Stimulated activated CD4-positive, alpha-beta T cell treated with anti-CD3 and anti-CD28 coated beads, Interleukin-12 subunit alpha, Interleukin-12 subunit beta, amount 100 ng/mL, for 4 hours (primary cell): ENCODE results near the gene CLPTM1L.
A peak's percentile ranks its signal among the peaks of the same experiment; 100 is the strongest.

Experiments used
- DNase-seq: peaks from one replicate; pipeline ENCODE4 v3.0.0-alpha.2; 2020

Gene CLPTM1L

DNA sequence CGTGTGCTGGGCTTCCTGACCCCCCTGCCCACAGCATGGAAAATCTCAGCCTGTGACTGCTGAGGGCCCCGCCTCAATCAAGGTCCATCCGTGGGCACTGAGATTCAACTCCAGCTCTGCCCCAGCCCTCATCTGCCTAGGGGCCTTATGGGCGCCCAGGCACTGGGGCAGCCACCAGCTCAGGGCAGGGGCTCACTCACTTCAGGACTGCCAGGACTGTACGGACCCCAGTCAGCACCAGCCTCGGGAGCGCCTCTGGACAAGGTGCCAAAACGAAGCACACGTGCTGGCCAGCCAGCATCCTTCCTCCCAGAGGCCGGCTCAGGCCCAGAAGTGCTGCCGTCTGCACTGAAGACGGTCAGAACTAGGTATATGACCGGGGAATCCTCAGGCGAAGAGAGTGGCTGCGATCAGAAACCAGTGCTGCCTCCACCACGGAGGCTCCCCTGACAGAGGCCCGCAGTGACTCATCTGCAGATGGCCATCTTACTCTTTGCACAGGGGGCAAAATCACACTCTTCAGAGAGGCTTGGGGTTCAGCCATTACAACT lies 19.6 kb downstream of the CLPTM1L start:
- no peak for DNase-seq

- DNase-seq = no peak
These were observed 20.1 kb downstream of the CLPTM1L start for GRCh38 chr5:1324719-1325190.

DNA sequence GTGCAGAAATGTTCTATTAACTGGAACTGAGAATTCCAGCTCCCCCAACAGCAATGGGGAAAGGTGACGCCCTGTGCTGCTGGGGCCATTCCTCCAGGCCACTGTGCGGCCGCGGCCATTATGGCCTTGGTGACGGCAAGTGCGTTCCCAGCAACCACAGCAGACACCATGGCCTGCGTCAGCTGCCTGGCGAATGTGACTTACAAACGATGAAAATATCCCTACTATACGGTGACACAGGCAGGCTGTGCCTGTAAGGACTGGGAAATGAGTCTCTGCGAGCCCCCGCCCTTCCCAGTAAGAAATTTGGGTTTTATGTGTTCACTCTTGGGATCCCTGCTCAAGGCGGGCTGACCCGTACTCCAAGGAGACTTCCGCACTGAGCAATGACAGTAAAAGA lies 20.6 kb downstream of the CLPTM1L start:
- DNase-seq = no peak

GRCh38 chr5:1323803-1324173 lies 21.1 kb downstream of the CLPTM1L start:
- no peak for DNase-seq

GRCh38 chr5:1322955-1323802 lies 21.7 kb downstream of the CLPTM1L start:
- DNase-seq = no peak

DNA sequence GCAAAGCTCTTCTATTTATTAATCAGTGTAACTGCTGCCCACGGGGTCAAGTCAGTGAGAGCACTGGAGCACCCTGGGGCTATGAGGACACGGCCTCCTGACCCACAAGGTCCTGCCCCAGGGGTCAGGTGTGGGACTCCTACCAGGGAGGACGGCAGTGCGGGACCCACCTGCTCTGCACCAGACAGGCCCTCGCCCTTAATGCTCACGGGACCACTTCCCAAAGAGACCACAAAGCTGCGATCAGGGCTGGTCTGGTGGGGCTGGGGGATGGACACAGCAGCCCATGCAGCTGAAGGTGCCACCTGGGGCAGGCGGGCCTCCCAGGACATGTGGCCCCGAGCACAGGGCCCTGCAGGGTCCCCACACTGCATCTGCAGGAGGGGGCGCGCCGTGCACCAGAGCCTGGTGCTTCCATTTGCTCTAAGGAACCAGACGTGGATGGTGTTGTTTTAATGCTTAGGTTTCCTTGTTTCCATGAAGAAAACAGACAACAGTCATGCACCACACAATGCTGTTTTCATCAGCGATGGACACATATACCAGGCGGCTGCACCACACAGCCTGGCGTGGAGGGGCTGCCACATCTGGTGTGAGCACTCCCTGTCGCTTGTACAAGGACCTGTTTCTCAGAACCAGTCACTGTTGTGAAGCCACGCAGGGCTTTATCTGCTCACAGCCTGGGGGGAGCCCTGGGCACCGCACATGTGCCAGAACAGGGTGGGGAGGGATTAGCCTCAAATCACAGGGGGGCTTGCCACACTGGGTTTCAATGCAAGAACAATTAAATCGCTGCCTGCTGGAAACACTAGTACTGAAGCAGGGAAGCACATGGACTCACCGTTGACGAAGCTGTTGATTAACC lies 22.6 kb downstream of the CLPTM1L start:
- DNase-seq = no peak

- DNase-seq = no peak
These were observed 23.3 kb downstream of the CLPTM1L start for GRCh38 chr5:1321576-1321975.

- DNase-seq = no peak
These were observed 24.2 kb downstream of the CLPTM1L start for GRCh38 chr5:1320436-1321344.

DNA sequence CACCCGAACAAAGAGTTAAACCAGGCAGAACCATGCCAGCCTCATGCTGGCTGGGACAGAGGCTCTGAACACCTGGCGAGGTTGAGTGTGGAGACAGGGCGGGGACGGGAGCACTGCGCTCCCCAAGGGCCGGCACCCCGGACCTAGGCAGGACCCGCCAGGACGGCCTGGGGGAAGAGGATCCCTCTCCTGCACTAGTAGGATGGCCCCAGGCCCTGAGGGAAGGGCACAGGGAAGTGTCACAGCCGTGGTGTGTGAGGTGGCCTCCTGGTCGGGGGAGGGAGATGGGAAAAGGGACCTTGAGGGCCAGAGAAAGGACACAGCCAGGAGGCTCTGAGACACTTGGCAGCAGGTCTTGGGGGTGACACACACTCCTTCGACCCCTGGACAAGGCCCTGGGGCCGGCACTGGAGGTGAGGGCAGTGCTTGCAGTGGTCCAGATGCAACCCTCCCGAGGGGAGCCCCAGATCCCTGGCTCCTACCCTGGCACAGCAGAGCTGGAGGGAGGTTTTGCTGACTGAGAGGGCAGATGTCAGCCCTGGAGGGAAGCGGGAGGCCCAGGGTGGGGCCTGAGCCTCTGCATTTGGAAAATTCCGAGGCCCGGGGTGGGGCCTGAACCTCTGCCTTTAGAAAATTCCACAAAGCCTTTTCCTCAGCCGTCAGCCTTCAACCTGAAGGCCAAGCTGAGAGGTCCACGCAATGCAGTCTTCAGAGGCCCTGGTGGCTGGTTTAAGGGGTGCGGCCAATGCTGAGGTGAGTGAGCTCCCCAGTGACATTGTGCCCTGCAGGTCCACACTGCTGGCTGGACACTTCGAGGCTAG lies 25.3 kb downstream of the CLPTM1L start:
- DNase-seq = no peak

- no peak for DNase-seq
These were observed 26.1 kb downstream of the CLPTM1L start for GRCh38 chr5:1318659-1319251.

GRCh38 chr5:1317921-1318565 lies 26.9 kb downstream of the CLPTM1L start:
- DNase-seq = no peak

- DNase-seq = no peak
These were observed 28.1 kb downstream of the CLPTM1L start for GRCh38 chr5:1316588-1317340.

DNA sequence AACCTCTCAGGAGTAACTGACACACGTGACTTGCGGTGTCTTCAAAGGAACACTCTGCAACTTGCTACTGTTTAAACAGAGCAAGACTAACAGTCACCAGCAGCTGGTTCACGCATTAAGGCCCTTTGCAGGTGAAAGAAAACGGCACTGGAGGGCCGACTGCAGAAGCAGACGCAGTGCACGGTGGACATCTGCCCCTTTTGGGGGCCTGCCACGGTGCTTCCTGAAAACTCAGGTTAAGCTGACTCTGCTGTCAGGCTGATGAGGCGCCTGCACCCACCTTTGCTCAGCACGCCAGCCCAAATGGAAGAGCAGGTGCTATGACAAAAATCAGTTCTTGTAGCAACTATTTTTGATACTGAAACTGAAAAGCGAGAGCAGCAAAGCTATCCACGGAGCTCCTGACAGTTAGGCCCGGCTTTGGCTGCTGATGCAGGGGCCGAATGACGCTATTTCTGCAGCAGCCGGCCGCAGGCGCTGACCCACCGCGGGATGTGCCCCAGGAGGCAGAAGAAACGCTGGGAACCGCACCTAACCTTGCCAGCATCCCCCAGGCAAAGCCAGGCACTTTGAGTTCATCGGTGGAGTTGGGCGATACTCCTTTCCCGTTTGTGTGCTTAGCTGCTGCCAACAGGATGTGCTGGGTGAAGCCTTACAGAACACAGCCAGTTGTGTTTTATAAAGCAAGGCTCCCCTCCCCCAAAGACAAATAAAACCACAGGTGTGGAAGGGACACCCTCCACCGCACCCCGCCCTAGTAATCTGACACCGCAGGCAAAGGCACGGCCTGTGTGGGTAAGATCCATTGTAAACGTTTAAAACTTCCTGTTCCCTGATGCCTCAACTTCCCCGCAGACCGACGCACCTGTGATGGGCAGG lies 29.0 kb downstream of the CLPTM1L start:
- DNase-seq = peak; percentile 24

DNA sequence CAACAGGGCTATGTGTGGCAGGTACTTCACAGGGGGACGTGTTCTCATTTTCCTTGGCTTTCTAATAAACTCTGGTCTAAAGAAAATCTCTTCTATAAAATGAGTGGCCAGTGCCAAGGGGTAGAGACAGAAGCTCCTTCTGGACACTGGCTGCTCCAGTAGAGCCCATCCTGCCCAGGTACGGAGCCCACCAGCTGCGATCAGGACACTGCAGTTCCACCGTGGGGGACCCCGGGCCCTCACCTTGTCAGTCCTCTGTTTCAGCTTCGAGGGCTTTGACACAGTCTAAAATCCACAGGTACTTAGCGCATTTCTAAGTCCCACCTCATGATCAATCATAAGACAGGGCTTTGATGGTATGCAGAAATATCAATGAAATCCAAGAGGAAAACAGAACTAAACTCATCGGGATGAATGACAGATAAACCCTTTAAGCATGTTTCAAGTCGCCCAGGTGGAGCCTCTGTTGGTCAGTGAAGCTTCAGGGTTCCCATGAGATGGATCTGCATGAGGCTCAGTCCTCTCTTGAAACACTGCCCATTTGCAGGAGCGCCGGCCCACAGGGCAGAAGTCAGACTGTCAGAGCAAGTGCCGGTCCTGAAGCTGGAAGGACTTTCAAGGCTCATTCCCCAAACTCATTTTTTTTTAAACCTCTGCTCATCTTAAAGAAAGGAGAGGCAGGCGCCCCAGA lies 29.7 kb downstream of the CLPTM1L start:
- DNase-seq = no peak

GRCh38 chr5:1314564-1314982 lies 30.3 kb downstream of the CLPTM1L start:
- no peak for DNase-seq

DNA sequence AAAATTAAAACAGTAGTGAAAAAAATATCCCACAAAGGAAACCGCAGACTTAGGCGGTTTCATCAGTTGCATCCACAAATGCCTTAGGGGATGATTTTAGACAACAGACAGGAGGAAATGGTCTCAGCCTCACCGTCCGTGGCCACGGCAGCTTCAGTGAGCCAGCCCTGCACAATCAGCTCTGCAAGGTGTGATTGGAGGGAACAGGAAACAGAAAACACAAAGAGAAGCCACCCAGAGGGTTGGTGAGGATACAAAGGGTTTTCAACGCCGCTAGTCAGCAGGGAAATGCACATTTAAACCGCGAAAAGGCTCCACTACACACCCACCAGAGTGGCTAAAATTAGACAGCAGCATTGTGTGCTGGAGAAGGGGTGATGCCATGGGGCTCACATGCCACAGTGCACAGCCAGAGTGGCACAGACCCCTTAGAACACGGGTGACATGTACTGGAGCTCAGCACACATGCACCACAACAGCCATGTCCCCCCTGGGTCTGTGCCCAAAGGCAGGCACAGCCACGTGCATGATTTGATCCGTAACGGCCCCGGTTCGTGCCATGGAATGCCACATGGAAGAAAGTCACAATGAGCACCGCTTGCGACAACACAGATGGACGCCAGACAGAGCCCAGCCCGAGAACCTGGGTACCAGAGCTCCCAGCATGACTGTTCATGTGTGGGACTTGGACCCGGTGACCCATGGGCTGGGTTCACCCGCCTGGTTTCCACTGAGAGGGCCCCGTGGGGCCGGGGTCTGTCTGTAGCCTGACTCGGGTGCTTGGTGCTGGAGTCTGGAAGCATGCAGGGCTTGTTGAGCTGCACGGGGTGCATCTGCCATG lies 31.7 kb downstream of the CLPTM1L start:
- DNase-seq = no peak

- DNase-seq = no peak
These were observed 32.7 kb downstream of the CLPTM1L start for GRCh38 chr5:1312206-1312605.
